HCT116 (cell line): ENCODE results near the gene PARP2. TPM values are rescaled to one million over a fixed set of nuclear protein-coding genes. Genes with fewer than 3 reads are reported as not detected.

ENCODE experiments used
- ATAC-seq: fragments of 200-7000 bp; cut with Tn5 transposase; 2 replicates; pipeline ENCODE4 v1.9.1; 2020; ENCODE audit warnings: mild to moderate bottlenecking, moderate library complexity
- BruUV-seq: library from RNA; stranded (reverse); fragments of 400-500 nt; replicated peaks from 2 replicates; lab custom pipeline; 2021; lab: Mats Ljungman, UMichigan
- CTCF ChIA-PET: fragments of 300-600 bp; sonication (Branson Sonifier 250); formaldehyde crosslinking; loops from one replicate; lab custom pipeline; 2021; ENCODE audit warnings: antibody characterized with exemption; lab: Charles Lee
- POLR2A ChIA-PET: fragments of 300-600, 350-600 bp; sonication (Branson Sonifier 250); formaldehyde crosslinking; loops from one replicate; lab custom pipeline; 2021; ENCODE audit warnings: antibody characterized with exemption; lab: Charles Lee
- RAD21 ChIA-PET, 2 experiments: fragments of 300-600 bp; sonication (Branson Sonifier 250); formaldehyde crosslinking; loops; one replicate each; lab custom pipeline; 2023; ENCODE audit warnings: low total read pairs in 2 of 2; ENCODE audit not compliant: uncharacterized antibody in 2 of 2, unreplicated experiment in 2 of 2, low non-redundant PET in 1 of 2; lab: Charles Lee
- DNase-seq: peaks from one replicate; pipeline ENCODE4 v3.0.0-alpha.2; 2010; ENCODE audit warnings: low read depth, low spot score
- H2AFZ ChIP-seq: fragments of 200-600 bp; shearing (Covaris generic), sonication (generic); 2 replicates; pipeline ENCODE4 v1.6.1; 2017; ENCODE audit warnings: low read depth, mixed run types, mixed read lengths, antibody characterized with exemption, low read length; ENCODE audit not compliant: poor library complexity, severe bottlenecking
- H3K27ac ChIP-seq: 2 replicates; pipeline ENCODE4 v1.5.1; 2012; ENCODE audit warnings: low read depth, low read length
- H3K27me3 ChIP-seq: fragments of 200-600 bp; sonication (generic); 2 replicates; pipeline ENCODE4 v1.6.1; 2016; ENCODE audit warnings: mixed run types, low read length, mixed read lengths; ENCODE audit not compliant: insufficient read depth
- H3K36me3 ChIP-seq, 2 experiments: fragments of 200-500 bp in 1 of 2; fragments of 200-600 bp in 1 of 2; sonication (Bioruptor generic) in 1 of 2; sonication (generic) in 1 of 2; 2 replicates each; pipeline versions ENCODE4 v1.5.1 to v1.6.1; 2014 to 2016; ENCODE audit warnings: low read length in 2 of 2, inconsistent platforms in 1 of 2, mixed read lengths in 1 of 2, mixed run types in 1 of 2; ENCODE audit not compliant: insufficient read depth in 2 of 2, control insufficient read depth in 1 of 2
- H3K4me1 ChIP-seq, 2 experiments: fragments of 200-600 bp in 1 of 2; sonication (generic) in 1 of 2; 2 replicates each; pipeline versions ENCODE4 v1.5.1 to v1.6.1; 2012 to 2017; ENCODE audit warnings: low read length in 2 of 2, inconsistent platforms in 1 of 2, mild to moderate bottlenecking in 1 of 2, mixed read lengths in 1 of 2, mixed run types in 1 of 2, moderate library complexity in 1 of 2; ENCODE audit not compliant: insufficient read depth in 2 of 2, control insufficient read depth in 1 of 2
- H3K4me2 ChIP-seq: fragments of 200-600 bp; sonication (generic); 2 replicates; pipeline ENCODE4 v1.6.1; 2017; ENCODE audit warnings: mixed run types, low read length, mixed read lengths
- H3K4me3 ChIP-seq, 2 experiments: fragments of 200-600 bp in 1 of 2; sonication (generic) in 1 of 2; replicated peaks in 1 of 2; 2 replicates each; pipeline ENCODE4 v1.5.1; 2011 to 2016; ENCODE audit warnings: low read length in 2 of 2, control low read depth in 1 of 2, low read depth in 1 of 2, mild to moderate bottlenecking in 1 of 2, mixed read lengths in 1 of 2, mixed run types in 1 of 2
- H3K79me2 ChIP-seq: fragments of 200-600 bp; sonication (generic); 2 replicates; pipeline ENCODE4 v1.6.1; 2017; ENCODE audit warnings: mild to moderate bottlenecking, mixed run types, low read length, moderate library complexity, mixed read lengths; ENCODE audit not compliant: insufficient read depth
- H3K9ac ChIP-seq: fragments of 200-600 bp; sonication (generic); 2 replicates; pipeline ENCODE4 v1.6.1; 2016; ENCODE audit warnings: low read length, mixed read lengths
- H3K9me2 ChIP-seq: fragments of 200-600 bp; sonication (generic), shearing (Covaris generic); 2 replicates; pipeline ENCODE4 v1.6.1; 2017; ENCODE audit warnings: mixed run types, mild to moderate bottlenecking, moderate library complexity; ENCODE audit not compliant: insufficient read depth
- H3K9me3 ChIP-seq, 2 experiments: fragments of 200-500 bp in 1 of 2; fragments of 200-600 bp in 1 of 2; sonication (Bioruptor generic) in 1 of 2; sonication (generic) in 1 of 2; 2 replicates each; pipeline ENCODE4 v1.6.1; 2014 to 2017; ENCODE audit warnings: low read length in 2 of 2, mixed read lengths in 2 of 2, inconsistent platforms in 1 of 2, low read depth in 1 of 2, mild to moderate bottlenecking in 1 of 2, mixed run types in 1 of 2, moderate library complexity in 1 of 2; ENCODE audit not compliant: control insufficient read depth in 1 of 2, insufficient read depth in 1 of 2
- H4K20me1 ChIP-seq: fragments of 200-600 bp; sonication (generic), shearing (Covaris generic); 2 replicates; pipeline ENCODE4 v1.6.1; 2017; ENCODE audit warnings: mixed run types, mild to moderate bottlenecking, moderate library complexity; ENCODE audit not compliant: insufficient read depth
- CBX3 ChIP-seq: IDR thresholded peaks from 2 replicates; pipeline ENCODE4 v1.6.1; 2012; ENCODE audit warnings: low read depth
- CEBPB ChIP-seq: IDR thresholded peaks from 2 replicates; pipeline ENCODE4 v1.6.1; 2012; ENCODE audit warnings: low read depth
- EGR1 ChIP-seq: IDR thresholded peaks from 2 replicates; pipeline ENCODE4 v1.6.1; 2012; ENCODE audit warnings: low read depth
- ELF1 ChIP-seq: IDR thresholded peaks from 2 replicates; pipeline ENCODE4 v1.6.1; 2012; ENCODE audit warnings: low read depth, borderline replicate concordance
- EZH2 ChIP-seq: fragments of 200-600 bp; sonication (generic); IDR thresholded peaks from 2 replicates; pipeline ENCODE4 v1.6.1; 2017; ENCODE audit warnings: antibody characterized with exemption, mixed run types
- EZH2phosphoT487 ChIP-seq: fragments of 200-600 bp; IDR thresholded peaks from 2 replicates; pipeline ENCODE4 v1.6.1; 2018; ENCODE audit warnings: antibody characterized with exemption, borderline replicate concordance
- POLR2A ChIP-seq: IDR thresholded peaks from 2 replicates; pipeline ENCODE4 v1.7.0; 2011; ENCODE audit warnings: borderline replicate concordance; ENCODE audit not compliant: insufficient read depth, insufficient read length; ENCODE audit errors: extremely low read depth
- POLR2AphosphoS5 ChIP-seq: IDR thresholded peaks from 2 replicates; pipeline ENCODE4 v1.6.1; 2011; ENCODE audit warnings: mild to moderate bottlenecking, low read depth, low read length, moderate library complexity
- RAD21 ChIP-seq: IDR thresholded peaks from 2 replicates; pipeline ENCODE4 v1.6.1; 2012; ENCODE audit warnings: low read depth, mild to moderate bottlenecking
- SP1 ChIP-seq: IDR thresholded peaks from 2 replicates; pipeline ENCODE4 v1.6.1; 2012; ENCODE audit warnings: low read depth
- SRF ChIP-seq: IDR thresholded peaks from 2 replicates; pipeline ENCODE4 v1.6.1; 2012; ENCODE audit warnings: low read depth
- TCF7L2 ChIP-seq: IDR thresholded peaks from 2 replicates; pipeline ENCODE4 v1.7.0; 2011; ENCODE audit warnings: borderline replicate concordance, inconsistent platforms; ENCODE audit not compliant: insufficient read depth, insufficient read length; ENCODE audit errors: extremely low read depth
- YY1 ChIP-seq: IDR thresholded peaks from 2 replicates; pipeline ENCODE4 v1.6.1; 2011; ENCODE audit warnings: low read length, low read depth, moderate library complexity, mild to moderate bottlenecking; ENCODE audit not compliant: insufficient replicate concordance; ENCODE audit errors: extremely low read depth
- ZFX ChIP-seq: fragments of 450-650 bp; IDR thresholded peaks from 2 replicates; pipeline ENCODE4 v1.6.1; 2017
- ZNF274 ChIP-seq: fragments of 200-500 bp; sonication (Bioruptor generic); IDR thresholded peaks from 2 replicates; pipeline ENCODE4 v1.6.1; 2014; ENCODE audit warnings: mild to moderate bottlenecking, low read depth, low read length, inconsistent platforms
- intact Hi-C: fragments of 100-400 bp; cut with micrococcal nuclease; formaldehyde crosslinking; loops from 2 replicates; pipeline ENCODE4 v1.10.0; 2022
- total RNA-seq: library from RNA; stranded (reverse); gene quantifications from one replicate; pipeline ENCODE4 v1.2.1, GENCODE V29; 2021; ENCODE audit not compliant: unreplicated experiment
- TF ChIP-seq, protein P1 (sequence below): IDR thresholded peaks from 2 replicates; pipeline ENCODE4 v1.6.1; 2011; ENCODE audit warnings: mild to moderate bottlenecking, low read length, moderate library complexity; ENCODE audit not compliant: insufficient replicate concordance; ENCODE audit errors: extremely low read depth
- TF ChIP-seq, protein P2 (sequence below): IDR thresholded peaks from 2 replicates; pipeline ENCODE4 v1.6.1; 2012
- TF ChIP-seq, protein P3 (sequence below), 3 experiments: fragments of 200-600 bp in 1 of 3; sonication (generic) in 1 of 3; IDR thresholded peaks in 2 of 3; conservative IDR thresholded peaks in 1 of 3; 2 replicates each; pipeline ENCODE4 v1.5.1; 2012 to 2017; ENCODE audit warnings: low read depth in 2 of 3, low read length in 2 of 3, antibody characterized with exemption in 1 of 3, borderline replicate concordance in 1 of 3, control low read depth in 1 of 3, mild to moderate bottlenecking in 1 of 3, mixed read lengths in 1 of 3, mixed run types in 1 of 3, moderate library complexity in 1 of 3; ENCODE audit not compliant: insufficient read depth in 1 of 3

Gene PARP2
- total RNA-seq, 1 experiment from 2014 or later, result 51.8 TPM

DNA sequence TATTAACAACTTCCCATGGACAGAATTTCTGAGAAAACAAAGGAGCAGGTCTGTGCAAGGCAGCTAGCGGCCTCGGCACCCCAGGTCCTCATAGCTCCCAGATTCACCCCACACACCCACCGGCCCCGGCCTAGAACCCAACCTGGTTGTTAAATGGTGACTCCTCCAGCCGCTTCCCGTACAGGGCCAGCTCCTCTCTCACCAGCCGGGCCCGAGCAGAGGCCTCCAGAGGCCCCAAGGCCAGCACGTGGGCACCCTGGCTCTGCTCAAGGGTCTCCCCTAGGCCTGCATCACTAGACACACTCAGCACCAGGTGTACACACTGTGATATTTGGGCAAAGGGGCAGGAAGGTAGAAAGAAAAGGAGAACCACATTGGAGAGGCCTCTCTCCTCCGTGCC, 39.6 kb downstream of the PARP2 start:
- H3K9me3 ChIP-seq, result no peaks in the 10 kb centered on the region
- ATAC-seq, result no peak
- no peaks in the 10 kb centered on the region for H3K4me1 ChIP-seq
- no peak overlapping the region for H3K4me2 ChIP-seq
- H3K27ac ChIP-seq, result no peak overlapping the region
- CTCF ChIA-PET, result no interaction called here
- no peaks in the 10 kb centered on the region for H4K20me1 ChIP-seq
- no TSS peak for BruUV-seq
- no peak overlapping the region for H3K9ac ChIP-seq
- no peaks in the 10 kb centered on the region for H3K9me2 ChIP-seq
- no peaks in the 10 kb centered on the region for H3K79me2 ChIP-seq
- H3K4me3 ChIP-seq, result no peak overlapping the region
- POLR2A ChIA-PET, result no interaction called here
- TF ChIP-seq EZH2, result no peak
- TF ChIP-seq ELF1, result no peak
- no peak for TF ChIP-seq SP1
- TF ChIP-seq ZFX, result no peak
- TF ChIP-seq EZH2phosphoT487, result no peak
- TF ChIP-seq EGR1, result no peak
- no peak for TF ChIP-seq RAD21
- no peak for TF ChIP-seq TCF7L2
- TF ChIP-seq, protein P1, sequence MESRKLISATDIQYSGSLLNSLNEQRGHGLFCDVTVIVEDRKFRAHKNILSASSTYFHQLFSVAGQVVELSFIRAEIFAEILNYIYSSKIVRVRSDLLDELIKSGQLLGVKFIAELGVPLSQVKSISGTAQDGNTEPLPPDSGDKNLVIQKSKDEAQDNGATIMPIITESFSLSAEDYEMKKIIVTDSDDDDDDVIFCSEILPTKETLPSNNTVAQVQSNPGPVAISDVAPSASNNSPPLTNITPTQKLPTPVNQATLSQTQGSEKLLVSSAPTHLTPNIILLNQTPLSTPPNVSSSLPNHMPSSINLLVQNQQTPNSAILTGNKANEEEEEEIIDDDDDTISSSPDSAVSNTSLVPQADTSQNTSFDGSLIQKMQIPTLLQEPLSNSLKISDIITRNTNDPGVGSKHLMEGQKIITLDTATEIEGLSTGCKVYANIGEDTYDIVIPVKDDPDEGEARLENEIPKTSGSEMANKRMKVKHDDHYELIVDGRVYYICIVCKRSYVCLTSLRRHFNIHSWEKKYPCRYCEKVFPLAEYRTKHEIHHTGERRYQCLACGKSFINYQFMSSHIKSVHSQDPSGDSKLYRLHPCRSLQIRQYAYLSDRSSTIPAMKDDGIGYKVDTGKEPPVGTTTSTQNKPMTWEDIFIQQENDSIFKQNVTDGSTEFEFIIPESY, result no peak
- TF ChIP-seq POLR2A, result no peak
- TF ChIP-seq SRF, result no peak
- no peak for TF ChIP-seq POLR2AphosphoS5
- TF ChIP-seq, protein P2, sequence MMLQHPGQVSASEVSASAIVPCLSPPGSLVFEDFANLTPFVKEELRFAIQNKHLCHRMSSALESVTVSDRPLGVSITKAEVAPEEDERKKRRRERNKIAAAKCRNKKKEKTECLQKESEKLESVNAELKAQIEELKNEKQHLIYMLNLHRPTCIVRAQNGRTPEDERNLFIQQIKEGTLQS, result no peak
- no peak for TF ChIP-seq CEBPB
- TF ChIP-seq, protein P3, sequence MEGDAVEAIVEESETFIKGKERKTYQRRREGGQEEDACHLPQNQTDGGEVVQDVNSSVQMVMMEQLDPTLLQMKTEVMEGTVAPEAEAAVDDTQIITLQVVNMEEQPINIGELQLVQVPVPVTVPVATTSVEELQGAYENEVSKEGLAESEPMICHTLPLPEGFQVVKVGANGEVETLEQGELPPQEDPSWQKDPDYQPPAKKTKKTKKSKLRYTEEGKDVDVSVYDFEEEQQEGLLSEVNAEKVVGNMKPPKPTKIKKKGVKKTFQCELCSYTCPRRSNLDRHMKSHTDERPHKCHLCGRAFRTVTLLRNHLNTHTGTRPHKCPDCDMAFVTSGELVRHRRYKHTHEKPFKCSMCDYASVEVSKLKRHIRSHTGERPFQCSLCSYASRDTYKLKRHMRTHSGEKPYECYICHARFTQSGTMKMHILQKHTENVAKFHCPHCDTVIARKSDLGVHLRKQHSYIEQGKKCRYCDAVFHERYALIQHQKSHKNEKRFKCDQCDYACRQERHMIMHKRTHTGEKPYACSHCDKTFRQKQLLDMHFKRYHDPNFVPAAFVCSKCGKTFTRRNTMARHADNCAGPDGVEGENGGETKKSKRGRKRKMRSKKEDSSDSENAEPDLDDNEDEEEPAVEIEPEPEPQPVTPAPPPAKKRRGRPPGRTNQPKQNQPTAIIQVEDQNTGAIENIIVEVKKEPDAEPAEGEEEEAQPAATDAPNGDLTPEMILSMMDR (IDR thresholded peaks at IDR 0.05 in 2 of 3, conservative IDR thresholded peaks at IDR 0.05 in 1 of 3; ENCODE audit: borderline replicate concordance in 1 of 3, insufficient read depth in 1 of 3, low read depth in 2 of 3, low read length in 2 of 3), result no peak
- TF ChIP-seq CBX3, result no peak
- no peak for TF ChIP-seq ZNF274
- no peak for TF ChIP-seq YY1
- RAD21 ChIA-PET, result no interaction called here
- peaks cover 41 to 48% of the 10 kb centered on the region in 2 experiments; a peak in 3 of 4 replicates for H3K36me3 ChIP-seq
- no peak for DNase-seq
- intact Hi-C loops, result no loop called here
- no peak overlapping the region for H2AFZ ChIP-seq
- no peaks in the 10 kb centered on the region for H3K27me3 ChIP-seq
